ENCODE results near the gene TMEM209.
"Not testable (repeated sequence)": the region's sequence is repeated elsewhere in the genome, so short reads cannot be mapped to it uniquely, and the experiment has no call there.

The TMEM209 gene

GRCh38 chr7:130205084-130205947 lies at the start of gene TMEM209:
TSS of gene TMEM209 (minus strand) at chr7:130205406. CDS start at chr7:130205375, 31 bp downstream.
- H3K9me3 ChIP-seq (ENCODE audit: control insufficient read depth, low read length), result no peaks in the 10 kb centered on the region
- no peaks in the 10 kb centered on the region for H3K36me3 ChIP-seq (ENCODE audit: control insufficient read depth, insufficient read depth, low read length)
- peak within 1 kb of the TSS; percentile 99 for H3K9ac ChIP-seq (ENCODE audit: low read length)
- H3K4me1 ChIP-seq (ENCODE audit: control insufficient read depth, insufficient read depth, low read length), result no peaks in the 10 kb centered on the region
- H3K4me3 ChIP-seq (ENCODE audit: low read length), result peak within 1 kb of the TSS; percentile 92
- no peaks in the 10 kb centered on the region for H3K27me3 ChIP-seq (ENCODE audit: control insufficient read depth, insufficient read depth, low read length)

GRCh38 chr7:130254555-130254954 lies 49.3 kb upstream of the TMEM209 start:
- no peaks in the 10 kb centered on the region for H3K9me3 ChIP-seq (ENCODE audit: control insufficient read depth, low read length)

DNA sequence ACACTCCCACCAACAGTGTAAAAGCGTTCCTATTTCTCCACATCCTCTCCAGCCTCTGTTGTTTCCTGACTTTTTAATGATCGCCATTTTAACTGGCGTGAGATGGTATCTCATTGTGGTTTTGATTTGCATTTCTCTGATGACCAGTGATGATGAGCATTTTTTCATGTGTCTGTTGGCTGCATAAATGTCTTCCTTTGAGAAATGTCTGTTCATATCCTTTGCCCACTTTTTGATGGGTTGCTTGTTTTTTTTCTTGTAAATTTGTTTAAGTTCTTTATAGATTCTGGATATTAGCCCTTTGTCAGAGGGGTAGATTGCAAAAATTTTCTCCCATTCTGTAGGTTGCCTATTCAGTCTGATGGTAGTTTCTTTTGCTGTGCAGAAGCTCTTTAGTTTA lies 44.4 kb upstream of the TMEM209 start:
- H3K4me3 ChIP-seq (ENCODE audit: low read length); H3K36me3 ChIP-seq (ENCODE audit: control insufficient read depth, insufficient read depth, low read length); H3K4me1 ChIP-seq (ENCODE audit: control insufficient read depth, insufficient read depth, low read length); H3K27me3 ChIP-seq (ENCODE audit: control insufficient read depth, insufficient read depth, low read length); H3K9ac ChIP-seq (ENCODE audit: low read length); H3K9me3 ChIP-seq (ENCODE audit: control insufficient read depth, low read length): not testable (repeated sequence)

More at GRCh38 chr7:130254555-130254954, 49.3 kb upstream of the TMEM209 start:
- Histone ChIP-seq H3K4me3 (ENCODE audit: low read length) (no peak overlapping the region), H3K9ac (ENCODE audit: low read length) (no peak overlapping the region), H3K4me1 (ENCODE audit: control insufficient read depth, insufficient read depth, low read length) (no peaks in the 10 kb centered on the region), H3K36me3 (ENCODE audit: control insufficient read depth, insufficient read depth, low read length) (no peaks in the 10 kb centered on the region), H3K27me3 (ENCODE audit: control insufficient read depth, insufficient read depth, low read length) (no peaks in the 10 kb centered on the region)

DNA sequence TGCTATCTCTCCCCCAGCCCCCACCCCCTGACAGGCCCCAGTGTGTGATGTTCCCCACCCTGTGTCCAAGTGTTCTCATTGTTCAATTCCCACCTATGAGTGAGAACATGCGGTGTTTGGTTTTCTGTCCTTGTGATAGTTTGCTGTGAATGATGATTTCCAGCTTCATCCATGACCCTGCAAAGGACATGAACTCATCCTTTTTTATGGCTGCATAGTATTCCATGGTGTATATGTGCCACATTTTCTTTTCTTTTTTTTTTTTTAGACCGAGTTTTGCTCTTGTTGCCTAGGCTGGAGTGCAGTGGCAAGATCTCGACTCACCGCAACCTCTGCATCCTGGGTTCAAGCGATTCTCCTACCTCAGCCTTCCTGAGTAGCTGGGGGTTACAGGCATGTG lies 43.6 kb upstream of the TMEM209 start:
- not testable (repeated sequence) for H3K9ac ChIP-seq (ENCODE audit: low read length); H3K27me3 ChIP-seq (ENCODE audit: control insufficient read depth, insufficient read depth, low read length); H3K9me3 ChIP-seq (ENCODE audit: control insufficient read depth, low read length); H3K4me3 ChIP-seq (ENCODE audit: low read length); H3K4me1 ChIP-seq (ENCODE audit: control insufficient read depth, insufficient read depth, low read length); H3K36me3 ChIP-seq (ENCODE audit: control insufficient read depth, insufficient read depth, low read length)

DNA sequence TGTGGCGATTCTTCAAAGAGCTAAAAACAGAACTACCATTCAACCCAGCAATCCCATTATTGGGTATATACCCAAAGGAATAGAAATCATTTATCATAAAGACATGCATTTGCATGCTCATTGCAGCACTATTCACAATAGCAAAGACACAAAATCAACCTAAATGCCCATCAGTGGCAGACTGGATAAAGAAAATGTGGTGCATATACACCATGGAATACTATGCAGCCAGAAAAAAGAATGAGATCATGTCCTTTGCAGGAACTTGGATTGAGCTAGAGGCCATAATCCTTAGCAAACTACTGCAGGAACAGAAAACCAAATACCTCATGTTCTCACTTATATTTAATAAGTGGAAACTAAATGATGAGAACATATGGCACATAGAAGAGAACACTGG lies 41.3 kb upstream of the TMEM209 start:
- not testable (repeated sequence) for H3K9ac ChIP-seq (ENCODE audit: low read length); H3K9me3 ChIP-seq (ENCODE audit: control insufficient read depth, low read length); H3K27me3 ChIP-seq (ENCODE audit: control insufficient read depth, insufficient read depth, low read length); H3K4me3 ChIP-seq (ENCODE audit: low read length); H3K36me3 ChIP-seq (ENCODE audit: control insufficient read depth, insufficient read depth, low read length); H3K4me1 ChIP-seq (ENCODE audit: control insufficient read depth, insufficient read depth, low read length)

- not testable (repeated sequence) for H3K27me3 ChIP-seq (ENCODE audit: control insufficient read depth, insufficient read depth, low read length); H3K36me3 ChIP-seq (ENCODE audit: control insufficient read depth, insufficient read depth, low read length); H3K9ac ChIP-seq (ENCODE audit: low read length); H3K9me3 ChIP-seq (ENCODE audit: control insufficient read depth, low read length); H3K4me1 ChIP-seq (ENCODE audit: control insufficient read depth, insufficient read depth, low read length); H3K4me3 ChIP-seq (ENCODE audit: low read length)
Measured at GRCh38 chr7:130243486-130243885, 38.3 kb upstream of the TMEM209 start.

GRCh38 chr7:130242198-130243014 lies 37.2 kb upstream of the TMEM209 start:
- Histone ChIP-seq H3K4me1 (ENCODE audit: control insufficient read depth, insufficient read depth, low read length) (no peaks in the 10 kb centered on the region), H3K9me3 (ENCODE audit: control insufficient read depth, low read length) (no peaks in the 10 kb centered on the region), H3K9ac (ENCODE audit: low read length) (no peak overlapping the region), H3K36me3 (ENCODE audit: control insufficient read depth, insufficient read depth, low read length) (no peaks in the 10 kb centered on the region), H3K27me3 (ENCODE audit: control insufficient read depth, insufficient read depth, low read length) (no peaks in the 10 kb centered on the region), H3K4me3 (ENCODE audit: low read length) (no peak overlapping the region)

DNA sequence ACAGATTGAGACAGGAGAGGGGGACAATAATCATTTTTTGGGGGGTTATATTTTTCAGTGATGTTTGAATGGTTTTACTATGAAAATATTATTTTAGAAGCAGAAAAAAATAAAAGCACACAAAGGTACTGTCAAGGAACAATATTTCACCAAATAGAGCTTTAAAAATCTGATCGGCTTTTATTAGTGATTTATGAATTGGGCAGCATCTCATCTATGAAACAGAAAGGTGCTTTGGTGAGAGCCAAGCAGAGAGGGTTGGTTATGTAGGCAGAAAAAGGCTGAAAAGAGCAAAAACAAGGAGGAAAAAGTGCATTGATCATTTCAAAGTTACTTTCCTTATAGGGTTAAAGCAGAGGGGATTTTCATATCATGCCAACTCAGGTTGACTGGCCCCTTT lies 35.0 kb upstream of the TMEM209 start:
- Histone ChIP-seq H3K36me3 (ENCODE audit: control insufficient read depth, insufficient read depth, low read length) (no peaks in the 10 kb centered on the region), H3K4me1 (ENCODE audit: control insufficient read depth, insufficient read depth, low read length) (no peaks in the 10 kb centered on the region), H3K9ac (ENCODE audit: low read length) (no peak overlapping the region), H3K9me3 (ENCODE audit: control insufficient read depth, low read length) (no peaks in the 10 kb centered on the region), H3K4me3 (ENCODE audit: low read length) (no peak overlapping the region), H3K27me3 (ENCODE audit: control insufficient read depth, insufficient read depth, low read length) (no peaks in the 10 kb centered on the region)

DNA sequence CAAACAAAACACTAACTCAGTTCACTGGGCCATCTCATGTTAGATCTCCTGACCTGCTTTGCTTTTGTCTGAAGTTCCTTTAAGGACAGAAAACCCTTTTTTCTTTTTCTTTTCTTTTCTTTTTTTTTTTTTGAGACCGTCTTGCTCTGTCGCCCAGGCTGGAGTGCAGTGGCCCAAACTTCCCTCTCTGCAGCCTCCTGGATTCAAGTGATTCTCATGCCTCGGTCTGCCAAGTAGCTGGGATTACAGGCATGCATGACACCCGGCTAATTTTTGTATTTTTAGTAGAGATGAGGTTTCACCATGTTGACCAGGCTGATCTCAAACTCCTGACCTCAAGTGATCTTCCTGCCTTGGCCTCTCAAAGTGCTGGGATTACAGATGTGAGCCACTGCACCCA lies 31.2 kb upstream of the TMEM209 start:
- H3K9me3 ChIP-seq (ENCODE audit: control insufficient read depth, low read length); H3K27me3 ChIP-seq (ENCODE audit: control insufficient read depth, insufficient read depth, low read length); H3K36me3 ChIP-seq (ENCODE audit: control insufficient read depth, insufficient read depth, low read length): not testable (repeated sequence)

DNA sequence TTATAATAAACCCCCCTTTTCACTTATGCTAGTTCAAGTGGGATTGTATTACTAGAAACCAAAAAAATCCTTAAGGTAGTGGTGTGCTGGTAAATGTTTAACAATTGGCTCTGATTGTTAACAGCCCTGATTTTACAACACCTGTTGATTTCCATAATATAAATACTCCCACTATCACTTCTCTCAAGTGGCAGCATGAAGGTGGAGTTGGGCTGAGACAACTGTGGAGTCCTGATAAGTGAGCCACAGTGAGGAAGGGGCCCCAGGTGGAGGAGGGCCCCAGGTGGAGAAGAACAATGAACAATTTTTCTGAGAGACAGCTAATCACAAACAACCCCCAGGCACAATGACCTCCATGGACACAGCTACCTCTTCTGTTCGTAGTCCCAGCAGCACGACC lies 28.9 kb upstream of the TMEM209 start:
- Histone ChIP-seq H3K4me1 (ENCODE audit: control insufficient read depth, insufficient read depth, low read length) (peaks cover 13% of the 10 kb centered on the region), H3K4me3 (ENCODE audit: low read length) (no peak overlapping the region), H3K27me3 (ENCODE audit: control insufficient read depth, insufficient read depth, low read length) (no peaks in the 10 kb centered on the region), H3K36me3 (ENCODE audit: control insufficient read depth, insufficient read depth, low read length) (no peaks in the 10 kb centered on the region), H3K9me3 (ENCODE audit: control insufficient read depth, low read length) (no peaks in the 10 kb centered on the region), H3K9ac (ENCODE audit: low read length) (no peak overlapping the region)

More for the DNA sequence above, 31.2 kb upstream of the TMEM209 start:
- H3K4me3 ChIP-seq (ENCODE audit: low read length); H3K9ac ChIP-seq (ENCODE audit: low read length): not testable (repeated sequence)
- H3K4me1 ChIP-seq (ENCODE audit: control insufficient read depth, insufficient read depth, low read length), result peaks cover 13% of the 10 kb centered on the region

- H3K9me3 ChIP-seq (ENCODE audit: control insufficient read depth, low read length), result no peaks in the 10 kb centered on the region
- H3K36me3 ChIP-seq (ENCODE audit: control insufficient read depth, insufficient read depth, low read length), result no peaks in the 10 kb centered on the region
- no peak overlapping the region for H3K9ac ChIP-seq (ENCODE audit: low read length)
- no peak overlapping the region for H3K4me3 ChIP-seq (ENCODE audit: low read length)
- H3K27me3 ChIP-seq (ENCODE audit: control insufficient read depth, insufficient read depth, low read length), result no peaks in the 10 kb centered on the region
- peaks cover 13% of the 10 kb centered on the region for H3K4me1 ChIP-seq (ENCODE audit: control insufficient read depth, insufficient read depth, low read length)
Measured at GRCh38 chr7:130232209-130232608, 27.0 kb upstream of the TMEM209 start.

- Histone ChIP-seq H3K27me3 (ENCODE audit: control insufficient read depth, insufficient read depth, low read length) (no peaks in the 10 kb centered on the region), H3K9me3 (ENCODE audit: control insufficient read depth, low read length) (no peaks in the 10 kb centered on the region), H3K4me3 (ENCODE audit: low read length) (no peak overlapping the region), H3K4me1 (ENCODE audit: control insufficient read depth, insufficient read depth, low read length) (peaks cover 13% of the 10 kb centered on the region), H3K36me3 (ENCODE audit: control insufficient read depth, insufficient read depth, low read length) (no peaks in the 10 kb centered on the region), H3K9ac (ENCODE audit: low read length) (no peak overlapping the region)
Measured at GRCh38 chr7:130231792-130232191, 26.6 kb upstream of the TMEM209 start.
